ENCODE results near the gene RAPGEF6.

Gene RAPGEF6

DNA sequence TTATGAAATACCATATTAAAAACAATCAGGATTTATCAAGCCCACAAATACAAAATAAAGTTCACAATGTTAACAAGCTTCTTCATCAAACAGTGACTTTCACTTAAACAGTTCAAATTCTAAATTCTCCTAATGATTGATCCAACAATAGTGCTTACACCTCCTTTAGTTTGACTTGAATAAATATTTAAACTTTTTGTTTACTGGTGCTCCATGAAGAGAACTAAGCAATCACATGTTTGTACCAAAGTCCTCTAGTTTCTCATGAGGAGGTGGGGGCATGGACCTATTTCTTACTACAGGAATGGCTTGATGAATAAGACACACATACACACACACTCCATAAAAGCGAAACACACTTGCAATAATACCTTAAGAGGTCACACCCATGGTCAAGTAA, 95.8 kb downstream of the RAPGEF6 start:
- no peak for DNase-seq

- DNase-seq, result peak; percentile 32
Measured at GRCh38 chr5:131538177-131538593, 96.8 kb downstream of the RAPGEF6 start.

DNA sequence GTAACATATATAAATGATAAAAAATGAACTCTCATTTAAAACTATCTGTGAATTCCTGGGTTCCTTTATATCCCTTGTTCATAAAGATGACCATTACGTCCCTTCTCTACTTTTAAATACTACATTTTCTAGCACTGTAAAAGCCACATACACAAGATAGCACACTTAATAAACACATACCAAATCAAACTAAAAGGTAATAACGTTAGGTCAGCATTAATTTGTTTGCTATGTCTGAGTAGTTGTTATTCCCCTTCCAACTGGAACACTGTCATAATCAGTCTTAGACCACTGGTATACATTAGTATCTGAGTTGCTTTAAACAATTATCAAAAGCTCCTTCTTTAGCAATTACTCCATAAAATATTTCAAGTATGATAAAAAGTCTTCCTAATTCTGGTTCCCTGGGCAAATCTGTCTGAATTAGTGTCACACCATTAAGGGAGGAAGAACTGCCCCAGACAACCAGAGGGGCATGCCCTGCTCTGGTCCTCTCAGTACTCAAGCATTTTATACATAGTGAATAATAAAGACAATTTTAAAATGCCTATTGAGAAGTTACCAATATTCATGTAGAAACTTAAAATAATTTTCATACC, 98.1 kb downstream of the RAPGEF6 start:
- DNase-seq, result no peak

DNA sequence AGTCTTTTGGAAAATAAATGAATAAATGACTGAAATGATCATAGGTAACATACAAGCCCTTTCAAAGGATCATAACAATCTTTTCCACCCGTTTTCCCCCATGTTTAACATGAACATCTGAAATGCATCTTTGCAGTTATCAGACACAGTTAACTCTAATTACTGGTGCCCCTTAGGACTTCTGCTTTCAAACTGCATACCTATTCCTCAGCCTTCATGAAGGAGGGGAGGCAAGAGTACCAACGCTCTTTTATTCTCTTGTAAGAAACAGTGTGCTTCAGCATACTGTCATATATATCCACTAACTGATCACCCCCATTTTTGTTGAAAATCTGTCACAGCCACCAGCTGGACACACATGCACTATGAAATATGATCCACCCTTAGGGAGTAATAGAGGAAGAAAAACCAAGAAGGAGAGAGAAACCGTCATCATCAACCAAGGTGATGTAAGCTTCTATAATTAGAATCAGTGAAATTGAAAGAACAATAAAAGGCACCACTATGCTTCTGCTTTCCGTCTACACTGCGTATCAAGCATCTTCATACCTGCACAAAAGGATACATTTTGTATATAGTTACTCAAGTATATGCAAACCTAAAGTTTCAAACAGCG, 98.7 kb downstream of the RAPGEF6 start:
- DNase-seq, result peak; percentile 37

DNA sequence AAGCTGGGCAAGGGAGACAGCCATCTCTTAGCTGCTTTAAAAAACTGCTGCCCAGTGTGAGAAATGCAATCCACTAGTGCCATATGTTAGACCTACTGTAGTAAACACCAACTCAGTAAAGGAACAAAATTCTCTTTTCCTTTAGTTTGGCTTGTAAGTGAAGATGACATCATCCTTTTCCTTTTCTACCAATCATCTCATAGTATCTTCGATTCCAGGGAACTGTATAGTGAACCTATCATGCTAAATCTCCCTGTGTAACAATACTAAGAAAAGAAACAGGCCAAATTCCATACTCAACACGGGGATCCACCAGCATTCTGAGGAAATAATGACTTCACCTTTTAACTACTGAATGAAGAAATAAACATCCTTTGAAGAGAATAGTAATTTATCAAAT, 100.1 kb downstream of the RAPGEF6 start:
- DNase-seq, result peak; percentile 59

DNA sequence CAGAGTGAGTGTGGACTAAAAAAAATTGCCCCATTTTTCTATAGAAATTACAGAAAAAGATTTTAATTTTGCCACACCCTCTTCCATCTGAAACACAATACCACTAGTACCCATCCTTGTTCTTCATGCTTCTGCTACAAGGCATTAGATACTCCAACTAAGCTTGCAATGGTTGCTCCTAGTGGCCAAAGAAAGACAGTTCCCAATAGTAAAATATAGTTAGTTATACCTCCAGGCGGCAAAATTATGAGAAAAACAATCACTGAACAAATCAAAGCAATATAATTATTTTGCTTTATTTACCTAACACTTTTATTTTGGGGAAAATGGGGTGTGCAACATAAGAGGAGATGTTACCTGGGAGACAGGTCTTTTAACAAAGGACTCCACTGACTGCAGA, 101.2 kb downstream of the RAPGEF6 start:
- peak; percentile 49 for DNase-seq

GRCh38 chr5:131532031-131532640, 102.9 kb downstream of the RAPGEF6 start:
- peak; percentile 41 for DNase-seq

- DNase-seq, result no peak
Measured at GRCh38 chr5:131530706-131531331, 104.2 kb downstream of the RAPGEF6 start.

DNA sequence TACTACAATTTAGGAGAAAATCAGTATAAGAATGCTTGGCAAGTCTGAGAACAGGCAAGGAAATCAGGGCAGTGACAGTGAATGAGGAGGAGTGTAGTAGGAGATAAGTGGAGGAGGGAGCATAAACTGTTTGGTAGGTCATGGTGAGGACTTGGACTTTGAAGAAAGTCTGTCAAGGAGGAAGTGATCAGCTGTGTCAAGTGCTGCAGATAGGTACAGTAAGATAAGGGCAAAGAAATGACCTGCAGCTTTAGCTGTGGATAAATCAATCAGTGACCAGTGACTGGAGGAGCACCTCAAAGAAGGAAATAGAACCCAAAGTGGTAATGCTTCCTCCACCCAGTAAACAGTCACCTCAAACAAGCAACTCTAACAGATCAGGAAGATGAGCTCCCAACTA, 106.3 kb downstream of the RAPGEF6 start:
- DNase-seq, result no peak

DNA sequence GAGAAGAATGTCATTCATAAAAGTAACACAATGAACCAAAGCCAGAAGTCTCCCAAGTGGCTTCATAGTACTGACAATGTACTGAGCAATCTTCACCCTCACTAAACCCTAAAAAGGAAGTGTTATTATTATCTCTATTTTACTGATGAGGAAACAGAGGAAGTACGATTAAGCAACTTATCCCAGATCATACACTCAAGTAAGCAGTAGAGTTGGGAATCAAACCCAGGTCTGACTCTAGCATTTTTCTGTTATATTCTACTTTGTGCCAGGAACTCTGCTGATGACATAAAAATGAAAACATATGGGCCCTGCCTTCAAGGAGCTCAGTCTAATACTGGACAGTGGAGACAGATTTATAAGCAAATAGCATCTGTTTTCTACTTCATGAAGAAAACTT, 109.2 kb downstream of the RAPGEF6 start:
- no peak for DNase-seq

- no peak for DNase-seq
Measured at GRCh38 chr5:131524431-131524830, 110.6 kb downstream of the RAPGEF6 start.

- DNase-seq, result no peak
Measured at GRCh38 chr5:131523500-131524185, 111.4 kb downstream of the RAPGEF6 start.

DNA sequence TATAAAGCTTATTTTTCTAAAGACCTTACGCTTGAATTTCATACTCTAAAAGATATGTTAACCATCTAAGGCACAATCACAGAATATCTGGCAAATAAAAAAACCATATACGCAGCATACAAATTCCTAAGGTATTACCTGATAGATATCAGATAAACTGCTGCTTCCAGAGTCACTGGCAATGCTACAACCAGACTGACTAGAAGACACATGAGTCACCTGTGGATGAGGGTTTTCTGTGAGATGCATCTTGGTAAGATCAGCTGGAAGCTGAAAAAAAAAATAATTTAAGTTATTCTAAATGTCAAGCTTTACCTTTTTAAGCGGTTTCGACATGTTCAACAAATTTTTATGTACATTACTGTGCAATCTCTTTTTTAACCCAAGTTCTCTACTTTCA, 113.8 kb downstream of the RAPGEF6 start:
- DNase-seq, result no peak

DNA sequence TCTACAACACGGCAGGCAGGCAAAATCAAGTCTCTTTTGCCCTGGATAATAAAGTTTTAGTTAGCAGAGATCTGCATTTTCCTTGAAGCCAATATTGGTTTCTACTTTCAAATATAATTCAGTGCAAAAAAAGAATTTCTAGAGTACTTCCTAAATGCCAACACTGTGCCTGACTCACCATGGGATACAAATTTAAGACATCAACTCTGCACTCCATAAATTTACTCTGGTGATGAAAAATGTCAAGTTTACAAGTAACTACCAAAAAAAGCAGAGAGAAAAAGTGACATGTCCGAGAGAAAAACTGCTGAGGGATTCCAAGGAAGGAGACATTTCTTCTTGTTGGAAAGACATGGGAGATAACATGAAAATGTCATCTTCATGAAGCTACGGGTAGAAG, 119.7 kb downstream of the RAPGEF6 start:
- no peak for DNase-seq

GRCh38 chr5:131514316-131515283, 120.4 kb downstream of the RAPGEF6 start:
- peak; percentile 78 for DNase-seq

DNA sequence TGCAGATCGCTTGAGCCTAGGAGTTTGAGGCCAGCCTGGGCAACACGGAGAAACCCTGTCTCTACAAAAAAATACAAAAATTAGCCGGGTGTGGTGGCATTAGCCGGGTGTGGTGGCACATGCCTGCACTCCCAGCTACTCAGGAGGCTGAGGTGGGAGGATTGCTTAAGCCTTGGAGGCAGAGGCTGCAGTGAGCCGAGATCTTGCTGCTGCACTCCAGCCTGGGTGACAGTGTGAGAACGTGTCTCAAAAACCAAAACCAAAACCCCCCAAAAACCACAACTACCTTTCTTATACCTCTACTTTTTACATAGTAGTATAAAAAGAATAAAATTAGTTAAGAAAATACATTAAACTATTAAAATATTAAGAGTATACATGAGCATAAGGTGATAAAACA, 121.2 kb downstream of the RAPGEF6 start:
- no peak for DNase-seq

GRCh38 chr5:131511934-131512333, 123.1 kb downstream of the RAPGEF6 start:
- no peak for DNase-seq

GRCh38 chr5:131509801-131510200, 125.2 kb downstream of the RAPGEF6 start:
- DNase-seq, result no peak

DNA sequence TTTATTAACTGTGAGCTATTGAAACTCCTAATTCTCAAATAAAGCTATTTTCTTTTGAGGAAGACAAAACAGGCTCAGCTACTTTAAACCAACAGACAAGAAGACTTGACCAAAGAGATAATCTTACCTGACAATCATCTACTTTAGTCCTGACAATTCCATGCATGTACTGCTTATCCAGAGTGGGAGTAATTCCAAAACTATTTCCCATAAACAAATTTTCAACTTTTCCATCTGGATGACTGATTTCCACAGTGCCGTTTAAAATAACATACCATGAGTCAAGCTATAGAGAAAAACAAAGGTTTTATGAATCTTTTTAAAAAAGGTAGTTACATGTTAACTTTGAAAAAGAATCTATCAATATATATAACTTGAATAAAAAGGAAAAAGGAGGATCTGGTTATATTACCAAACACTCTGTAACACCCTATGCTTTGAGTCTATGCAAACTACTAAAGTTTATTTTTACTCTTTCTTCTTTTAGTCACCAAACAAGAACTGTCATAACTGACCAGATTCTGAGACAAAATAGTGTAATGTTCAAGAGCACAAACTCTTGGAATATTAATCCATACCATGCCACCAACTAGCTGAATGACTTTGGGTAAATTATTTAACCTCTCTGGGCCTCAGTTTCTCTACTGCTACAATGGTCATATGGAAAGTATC, 129.7 kb downstream of the RAPGEF6 start:
- DNase-seq, result no peak

- DNase-seq, result no peak
Measured at GRCh38 chr5:131496400-131496713, 138.7 kb downstream of the RAPGEF6 start.

DNA sequence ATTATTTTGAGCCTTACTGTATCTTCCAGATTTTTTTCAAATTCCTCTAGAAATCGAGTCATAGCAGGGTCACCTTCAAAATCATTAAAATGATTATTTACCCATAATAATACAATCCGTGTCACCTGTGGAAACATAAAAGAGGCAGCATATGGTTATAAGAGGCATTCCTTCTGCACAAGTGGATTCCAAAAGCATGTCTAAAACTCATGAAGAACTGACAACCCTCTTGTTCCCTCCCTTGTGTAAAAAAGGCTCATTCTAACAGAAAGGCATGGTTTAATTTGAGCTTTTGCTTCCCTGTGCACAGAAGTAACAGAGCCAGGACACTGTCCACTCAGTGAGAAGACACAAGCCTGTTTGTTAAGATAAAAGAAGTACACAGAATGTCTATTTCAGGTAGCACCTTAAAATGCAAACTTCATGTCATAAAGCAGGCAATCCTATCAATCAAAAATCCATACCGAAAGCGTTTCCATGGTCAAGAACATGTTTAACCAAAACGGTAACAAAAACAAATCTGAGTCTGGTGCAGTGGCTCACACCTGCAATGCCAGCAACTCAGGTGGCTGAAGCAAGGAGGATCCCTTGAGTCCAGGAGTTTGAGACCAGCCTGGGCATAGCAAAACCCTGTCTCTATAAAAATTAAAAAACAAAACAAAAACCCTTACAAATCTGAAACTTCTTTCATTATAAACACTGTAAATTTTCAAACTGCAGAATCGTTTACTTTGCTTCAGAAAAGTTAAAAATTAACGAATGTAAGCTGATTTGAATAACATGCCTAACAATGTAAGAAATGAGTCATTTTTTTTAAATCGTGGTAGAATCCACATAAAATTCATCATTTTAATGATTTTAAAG, 139.3 kb downstream of the RAPGEF6 start:
- DNase-seq, result no peak
